Prostate gland (tissue), 2 donors: ENCODE data around the gene CD164. TPM values are rescaled to one million over a fixed set of nuclear protein-coding genes. Genes with fewer than 3 reads are reported as not detected.

ENCODE experiments used
- DNase-seq: peaks from one replicate; pipeline ENCODE4 v3.0.0-alpha.2; 2019; ENCODE audit warnings: low spot score
- H3K27ac ChIP-seq, 2 donors: fragments of 200-600 bp; sonication (generic); 2 replicates each; pipeline ENCODE4 v1.5.1; 2017 to 2019
- H3K27me3 ChIP-seq: fragments of 200-600 bp; sonication (generic); replicated peaks from 2 replicates; pipeline ENCODE4 v1.5.1; 2019; ENCODE audit not compliant: insufficient read depth
- H3K36me3 ChIP-seq, 2 donors: fragments of 200-600 bp; sonication (generic); 1 replicate in 1 of 2; 2 replicates in 1 of 2; pipeline versions ENCODE4 v1.5.1 to v1.8.1; 2017 to 2019
- H3K4me1 ChIP-seq: fragments of 200-600 bp; sonication (generic); replicated peaks from 2 replicates; pipeline ENCODE4 v1.5.1; 2019
- H3K4me3 ChIP-seq, 2 donors: fragments of 200-600 bp; sonication (generic); 2 replicates each; pipeline ENCODE4 v1.5.1; 2017 to 2019
- H3K9me3 ChIP-seq: fragments of 200-600 bp; sonication (generic); 2 replicates; pipeline ENCODE4 v1.5.1; 2017
- POLR2A ChIP-seq: fragments of 450-650 bp; IDR thresholded peaks from one replicate; pipeline ENCODE4 v1.6.1; 2016; ENCODE audit warnings: antibody characterized with exemption, mild to moderate bottlenecking
- POLR2AphosphoS5 ChIP-seq: sonication (generic); formaldehyde crosslinking; IDR thresholded peaks from one replicate; pipeline ENCODE4 v1.6.1; 2017; ENCODE audit warnings: antibody characterized with exemption
- WGBS: methylation state at CpG from one replicate; pipeline ENCODE4 v1.1.5; 2018; 5-methylcytosine and 5-hydroxymethylcytosine counted together
- intact Hi-C: fragments of 100-400 bp; cut with DNase I; formaldehyde crosslinking; loops from one replicate; pipeline ENCODE4 v1.14.2; 2022
- total RNA-seq, 2 donors: library from RNA; depleted of rRNA; stranded (reverse); fragments of >200 nt; gene quantifications; one replicate each; pipeline ENCODE4 v1.1.0, GENCODE V29; 2016
- TF ChIP-seq, protein P1 (sequence below), 4 experiments: fragments of 200-600 bp in 2 of 4; fragments of 450-650 bp in 2 of 4; sonication (generic) in 2 of 4; IDR thresholded peaks; 1 replicate in 3 of 4; 2 replicates in 1 of 4; pipeline ENCODE4 v1.5.1; 2016 to 2019; ENCODE audit warnings: antibody characterized with exemption in 4 of 4, mild to moderate bottlenecking in 2 of 4, moderate library complexity in 2 of 4

CD164 gene
- total RNA-seq, 2 donors from 2014 or later: 202 to 230 TPM

DNA sequence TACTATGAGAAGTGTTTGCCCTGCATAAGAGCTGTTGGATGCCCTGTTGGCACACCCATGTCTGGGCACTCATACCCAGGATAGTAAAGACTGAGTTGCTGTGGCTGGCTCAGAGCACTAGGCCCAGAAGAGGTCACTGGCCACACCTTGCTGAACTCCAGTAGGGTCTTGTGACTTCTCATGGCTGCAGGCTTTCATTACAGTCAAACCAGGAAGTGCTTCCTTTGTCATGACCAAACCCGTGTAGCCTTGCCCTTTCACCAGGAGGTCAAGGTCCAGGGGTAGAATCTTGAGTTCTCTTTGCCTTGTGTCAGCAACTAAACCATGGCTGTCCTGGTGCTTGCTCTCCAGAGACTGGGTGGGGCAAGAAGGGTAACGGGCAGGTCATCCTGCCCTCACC, 49.5 kb downstream of the CD164 start:
- no peaks in the 10 kb centered on the region for H3K4me1 ChIP-seq
- H3K27me3 ChIP-seq: no peaks in the 10 kb centered on the region
- no peak overlapping the region for H3K27ac ChIP-seq
- no peak overlapping the region for H3K4me3 ChIP-seq
- intact Hi-C loops: no loop called here
- TF ChIP-seq POLR2A: no peak
- TF ChIP-seq POLR2AphosphoS5: no peak
- TF ChIP-seq, protein P1, sequence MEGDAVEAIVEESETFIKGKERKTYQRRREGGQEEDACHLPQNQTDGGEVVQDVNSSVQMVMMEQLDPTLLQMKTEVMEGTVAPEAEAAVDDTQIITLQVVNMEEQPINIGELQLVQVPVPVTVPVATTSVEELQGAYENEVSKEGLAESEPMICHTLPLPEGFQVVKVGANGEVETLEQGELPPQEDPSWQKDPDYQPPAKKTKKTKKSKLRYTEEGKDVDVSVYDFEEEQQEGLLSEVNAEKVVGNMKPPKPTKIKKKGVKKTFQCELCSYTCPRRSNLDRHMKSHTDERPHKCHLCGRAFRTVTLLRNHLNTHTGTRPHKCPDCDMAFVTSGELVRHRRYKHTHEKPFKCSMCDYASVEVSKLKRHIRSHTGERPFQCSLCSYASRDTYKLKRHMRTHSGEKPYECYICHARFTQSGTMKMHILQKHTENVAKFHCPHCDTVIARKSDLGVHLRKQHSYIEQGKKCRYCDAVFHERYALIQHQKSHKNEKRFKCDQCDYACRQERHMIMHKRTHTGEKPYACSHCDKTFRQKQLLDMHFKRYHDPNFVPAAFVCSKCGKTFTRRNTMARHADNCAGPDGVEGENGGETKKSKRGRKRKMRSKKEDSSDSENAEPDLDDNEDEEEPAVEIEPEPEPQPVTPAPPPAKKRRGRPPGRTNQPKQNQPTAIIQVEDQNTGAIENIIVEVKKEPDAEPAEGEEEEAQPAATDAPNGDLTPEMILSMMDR (IDR thresholded peaks at IDR 0.05): no peak
- no peaks in the 10 kb centered on the region for H3K9me3 ChIP-seq
- no peaks in the 10 kb centered on the region for H3K36me3 ChIP-seq
- WGBS: 59% methylated on average over 2 of the region's 2 CpGs
- no peak for DNase-seq

DNA sequence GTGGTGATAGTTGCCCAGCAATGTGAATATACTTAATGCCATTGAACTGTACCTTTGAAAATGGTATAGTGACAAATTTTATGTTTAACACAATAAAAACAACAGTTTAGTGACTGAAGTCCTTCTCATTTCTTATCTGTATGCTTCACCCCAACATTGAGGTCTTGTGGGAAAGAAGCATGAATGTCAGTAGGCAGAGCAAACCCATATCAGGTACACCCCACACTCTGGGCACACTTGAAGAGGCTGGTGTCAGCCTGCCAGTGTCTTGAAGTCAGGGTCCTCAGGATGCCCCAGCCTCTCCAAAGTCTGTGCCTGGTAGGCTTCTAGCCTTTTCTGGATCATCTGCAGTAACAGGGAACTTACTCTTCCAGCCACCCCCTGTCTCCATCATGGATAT, 51.2 kb downstream of the CD164 start:
- no peaks in the 10 kb centered on the region for H3K4me1 ChIP-seq
- no peak overlapping the region for H3K27ac ChIP-seq
- H3K4me3 ChIP-seq: no peak overlapping the region
- intact Hi-C loops: no loop called here
- H3K27me3 ChIP-seq: no peaks in the 10 kb centered on the region
- no peaks in the 10 kb centered on the region for H3K36me3 ChIP-seq
- no peaks in the 10 kb centered on the region for H3K9me3 ChIP-seq
- no peak for DNase-seq
- TF ChIP-seq POLR2A (no peak), POLR2AphosphoS5 (no peak)
- TF ChIP-seq, protein P1 (IDR thresholded peaks at IDR 0.05): no peak

DNA sequence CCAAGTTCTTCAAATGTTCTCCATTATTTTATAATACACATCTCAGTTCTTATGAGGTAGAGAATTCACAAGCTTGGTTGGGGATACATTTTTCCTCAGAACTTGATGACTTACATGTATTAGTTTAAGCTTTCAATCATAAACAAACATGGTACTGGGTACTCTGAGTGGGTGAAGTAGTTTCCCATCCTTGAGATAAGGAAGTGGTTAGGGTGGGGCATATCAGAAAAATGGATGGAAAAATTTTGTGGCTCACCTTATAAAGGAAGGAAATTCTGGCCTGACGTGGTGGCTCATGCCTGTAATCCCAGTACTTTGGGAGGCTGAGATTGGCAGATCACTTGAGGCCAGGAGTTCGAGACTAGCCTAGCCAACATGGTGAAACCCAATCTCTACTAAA, 52.0 kb downstream of the CD164 start:
- H3K27me3 ChIP-seq: no peaks in the 10 kb centered on the region
- H3K4me3 ChIP-seq: no peak overlapping the region
- no peak overlapping the region for H3K27ac ChIP-seq
- WGBS: 92% methylated on average over 2 of the region's 2 CpGs
- no peaks in the 10 kb centered on the region for H3K36me3 ChIP-seq
- H3K4me1 ChIP-seq: no peaks in the 10 kb centered on the region
- H3K9me3 ChIP-seq: no peaks in the 10 kb centered on the region
- no peak for DNase-seq
- intact Hi-C loops: no loop called here
- TF ChIP-seq POLR2A (no peak), POLR2AphosphoS5 (no peak)
- TF ChIP-seq, protein P1 (IDR thresholded peaks at IDR 0.05): no peak

DNA sequence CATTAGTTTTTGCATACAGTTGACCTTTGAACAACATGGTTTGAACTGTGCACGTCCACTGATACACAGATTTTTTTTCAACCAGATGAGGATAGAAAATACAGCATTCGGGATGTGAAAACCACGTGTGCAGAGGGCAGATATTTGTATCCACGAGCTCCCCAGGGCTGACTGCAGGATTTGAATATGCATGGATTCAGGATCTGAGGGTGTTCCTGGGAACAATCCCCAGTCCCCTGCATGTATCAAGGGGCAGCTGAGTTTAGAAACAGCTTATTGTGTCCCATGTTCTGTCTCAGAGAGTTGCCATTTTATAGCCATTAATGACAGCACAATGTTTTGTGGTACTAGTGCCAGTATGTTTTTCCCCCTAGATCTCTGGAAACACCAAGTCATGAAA, 53.6 kb downstream of the CD164 start:
- Histone ChIP-seq H3K4me1 (no peaks in the 10 kb centered on the region), H3K9me3 (no peaks in the 10 kb centered on the region), H3K36me3 (no peaks in the 10 kb centered on the region), H3K27me3 (no peaks in the 10 kb centered on the region), H3K4me3 (no peak overlapping the region), H3K27ac (no peak overlapping the region)
- DNase-seq: no peak
- TF ChIP-seq, protein P1 (IDR thresholded peaks at IDR 0.05): no peak
- TF ChIP-seq POLR2A (no peak), POLR2AphosphoS5 (no peak)
- intact Hi-C loops: no loop called here
- WGBS: 83% methylated on average over 4 of the region's 4 CpGs

DNA sequence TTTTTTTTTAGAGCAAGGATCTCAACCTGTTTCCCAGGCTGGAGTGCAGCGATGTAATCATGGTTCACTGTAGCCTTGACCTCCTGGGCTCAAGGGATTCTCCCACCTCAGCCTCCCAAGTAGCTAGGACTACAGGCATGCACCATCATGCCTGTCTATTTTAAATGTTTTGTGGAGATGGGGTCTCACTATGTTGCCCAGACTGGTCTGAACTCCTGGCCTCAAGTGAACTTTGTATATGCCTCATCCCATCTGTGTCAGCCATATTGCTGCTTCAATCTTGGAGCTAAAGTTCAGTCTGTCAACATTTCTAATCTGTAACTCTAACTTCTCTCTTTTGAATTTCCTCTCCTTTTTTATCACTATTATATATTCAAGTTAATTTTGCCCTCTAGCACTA, 54.3 kb downstream of the CD164 start:
- DNase-seq: no peak
- intact Hi-C loops: no loop called here
- H3K9me3 ChIP-seq: no peaks in the 10 kb centered on the region
- H3K4me3 ChIP-seq: no peak overlapping the region
- no peaks in the 10 kb centered on the region for H3K4me1 ChIP-seq
- WGBS: 95% methylated on average over 1 of the region's 1 CpG
- no peaks in the 10 kb centered on the region for H3K36me3 ChIP-seq
- H3K27me3 ChIP-seq: no peaks in the 10 kb centered on the region
- H3K27ac ChIP-seq: no peak overlapping the region
- TF ChIP-seq POLR2AphosphoS5: no peak
- TF ChIP-seq, protein P1 (IDR thresholded peaks at IDR 0.05): no peak
- no peak for TF ChIP-seq POLR2A
